ENCODE measurements around the gene HSPB9.

Gene HSPB9

GRCh38 chr17:42131981-42132432, 9.4 kb downstream of the HSPB9 start:
- DNase-seq (ENCODE audit: low spot score), result no peak
- TF ChIP-seq, protein P1, sequence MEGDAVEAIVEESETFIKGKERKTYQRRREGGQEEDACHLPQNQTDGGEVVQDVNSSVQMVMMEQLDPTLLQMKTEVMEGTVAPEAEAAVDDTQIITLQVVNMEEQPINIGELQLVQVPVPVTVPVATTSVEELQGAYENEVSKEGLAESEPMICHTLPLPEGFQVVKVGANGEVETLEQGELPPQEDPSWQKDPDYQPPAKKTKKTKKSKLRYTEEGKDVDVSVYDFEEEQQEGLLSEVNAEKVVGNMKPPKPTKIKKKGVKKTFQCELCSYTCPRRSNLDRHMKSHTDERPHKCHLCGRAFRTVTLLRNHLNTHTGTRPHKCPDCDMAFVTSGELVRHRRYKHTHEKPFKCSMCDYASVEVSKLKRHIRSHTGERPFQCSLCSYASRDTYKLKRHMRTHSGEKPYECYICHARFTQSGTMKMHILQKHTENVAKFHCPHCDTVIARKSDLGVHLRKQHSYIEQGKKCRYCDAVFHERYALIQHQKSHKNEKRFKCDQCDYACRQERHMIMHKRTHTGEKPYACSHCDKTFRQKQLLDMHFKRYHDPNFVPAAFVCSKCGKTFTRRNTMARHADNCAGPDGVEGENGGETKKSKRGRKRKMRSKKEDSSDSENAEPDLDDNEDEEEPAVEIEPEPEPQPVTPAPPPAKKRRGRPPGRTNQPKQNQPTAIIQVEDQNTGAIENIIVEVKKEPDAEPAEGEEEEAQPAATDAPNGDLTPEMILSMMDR (IDR thresholded peaks at IDR 0.05; ENCODE audit: extremely low read depth, missing control alignments), result no peak

DNA sequence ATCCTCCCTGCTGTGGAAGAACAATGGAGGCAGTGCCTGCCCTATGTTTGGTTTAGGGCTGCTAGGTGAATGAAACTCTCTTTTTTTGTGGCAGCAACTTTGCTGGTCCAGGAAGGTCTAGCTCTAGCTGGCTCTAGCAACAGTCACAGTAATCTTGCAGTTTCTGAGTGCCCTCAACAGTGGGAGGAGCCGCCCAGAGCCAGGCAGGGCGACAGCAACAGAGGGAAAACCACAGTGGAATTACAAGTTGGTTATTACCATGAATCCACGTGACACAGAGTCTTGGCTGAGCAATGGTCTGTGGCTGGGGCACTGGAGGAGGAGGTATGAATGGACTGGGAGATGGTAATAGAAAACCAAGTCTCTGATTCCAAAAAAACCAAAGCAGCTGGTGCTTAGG, 10.3 kb downstream of the HSPB9 start:
- DNase-seq (ENCODE audit: low spot score), result no peak
- TF ChIP-seq, protein P1 (IDR thresholded peaks at IDR 0.05; ENCODE audit: extremely low read depth, missing control alignments), result no peak

DNA sequence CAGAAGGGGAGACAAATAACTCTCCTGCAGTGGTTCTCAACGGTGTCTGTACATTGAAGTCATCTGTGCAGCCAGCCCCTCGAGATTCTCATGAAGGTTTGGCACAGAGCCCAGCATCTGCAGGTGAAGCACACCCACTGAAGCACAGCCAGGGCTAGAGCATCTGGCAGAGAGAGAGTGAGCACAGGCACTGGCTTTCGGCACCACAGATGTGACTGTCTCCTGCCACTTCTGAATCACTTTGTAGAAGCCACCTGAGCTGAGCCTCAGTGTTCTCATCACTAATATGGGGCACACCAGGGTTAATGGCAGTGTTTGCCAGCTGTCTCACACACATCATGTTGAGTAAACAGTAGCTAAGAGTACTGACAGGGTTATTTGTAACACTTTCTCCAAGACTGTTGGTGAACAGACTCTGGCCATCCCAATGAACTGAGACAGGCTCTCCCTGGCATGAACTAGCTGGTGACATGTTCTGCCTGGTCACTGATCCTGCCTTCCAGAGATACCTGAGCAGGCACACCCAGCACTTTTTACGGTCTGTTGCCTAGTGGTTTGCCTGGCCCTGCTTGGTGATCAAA, 10.9 kb downstream of the HSPB9 start:
- DNase-seq (ENCODE audit: low spot score), result peak; percentile 63
- TF ChIP-seq, protein P1 (IDR thresholded peaks at IDR 0.05; ENCODE audit: extremely low read depth, missing control alignments), result no peak

GRCh38 chr17:42135151-42135550, 12.5 kb downstream of the HSPB9 start:
- TF ChIP-seq, protein P1 (IDR thresholded peaks at IDR 0.05; ENCODE audit: extremely low read depth, missing control alignments), result no peak
- DNase-seq (ENCODE audit: low spot score), result no peak

GRCh38 chr17:42135664-42136653, 13.4 kb downstream of the HSPB9 start:
- DNase-seq (ENCODE audit: low spot score), result no peak
- TF ChIP-seq, protein P1 (IDR thresholded peaks at IDR 0.05; ENCODE audit: extremely low read depth, missing control alignments), result no peak

DNA sequence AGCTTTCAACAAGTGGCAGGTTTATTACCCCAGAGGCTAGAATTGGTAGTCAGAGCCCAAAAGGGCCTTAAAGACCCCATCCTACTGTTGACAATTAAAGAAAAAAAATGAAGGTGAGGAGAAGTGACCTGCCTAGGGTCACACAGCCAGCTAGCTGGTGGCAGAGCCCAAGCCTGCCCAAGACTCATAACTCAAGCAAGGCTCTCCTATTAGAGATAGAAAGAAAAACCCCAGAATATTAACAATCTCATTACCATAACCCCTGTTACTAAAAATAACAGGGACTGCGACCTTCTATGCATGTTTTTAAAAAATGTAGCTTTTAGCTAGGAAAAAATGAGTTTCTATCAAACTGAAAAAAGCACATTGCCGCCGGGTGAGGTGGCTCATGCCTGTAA, 14.0 kb downstream of the HSPB9 start:
- TF ChIP-seq, protein P1 (IDR thresholded peaks at IDR 0.05; ENCODE audit: extremely low read depth, missing control alignments), result no peak
- no peak for DNase-seq (ENCODE audit: low spot score)

Data from GM20000 (cell line).